Stimulated activated effector memory CD8-positive, alpha-beta T cell treated with anti-CD3 and anti-CD28 coated beads, Interleukin-12 subunit alpha, Interleukin-12 subunit beta, amount 100 ng/mL, for 72 hours (primary cell): ENCODE measurements around the gene SVOP.

Source experiments
- ATAC-seq: fragments of 150-1000 bp; cut with Tn5 transposase; 2 replicates; pipeline ENCODE4 v1.10.0; 2021
- DNase-seq, 2 donors: peaks; one replicate each; pipeline ENCODE4 v3.0.0; 2021 to 2022; ENCODE audit warnings: low spot score in 2 of 2
- H3K27ac Mint-ChIP-seq: one replicate; pipeline ENCODE4 v1.8.0; 2022; ENCODE audit warnings: mild to moderate bottlenecking, mixed read lengths
- H3K36me3 Mint-ChIP-seq: one replicate; pipeline ENCODE4 v1.8.0; 2022; ENCODE audit warnings: mild to moderate bottlenecking, mixed read lengths
- H3K4me1 Mint-ChIP-seq: one replicate; pipeline ENCODE4 v1.8.0; 2022; ENCODE audit warnings: mixed read lengths
- H3K4me3 Mint-ChIP-seq: one replicate; pipeline ENCODE4 v1.8.0; 2022; ENCODE audit warnings: mild to moderate bottlenecking, mixed read lengths
- H3K9me3 Mint-ChIP-seq: one replicate; pipeline ENCODE4 v1.8.0; 2022; ENCODE audit warnings: mixed read lengths

SVOP gene

DNA sequence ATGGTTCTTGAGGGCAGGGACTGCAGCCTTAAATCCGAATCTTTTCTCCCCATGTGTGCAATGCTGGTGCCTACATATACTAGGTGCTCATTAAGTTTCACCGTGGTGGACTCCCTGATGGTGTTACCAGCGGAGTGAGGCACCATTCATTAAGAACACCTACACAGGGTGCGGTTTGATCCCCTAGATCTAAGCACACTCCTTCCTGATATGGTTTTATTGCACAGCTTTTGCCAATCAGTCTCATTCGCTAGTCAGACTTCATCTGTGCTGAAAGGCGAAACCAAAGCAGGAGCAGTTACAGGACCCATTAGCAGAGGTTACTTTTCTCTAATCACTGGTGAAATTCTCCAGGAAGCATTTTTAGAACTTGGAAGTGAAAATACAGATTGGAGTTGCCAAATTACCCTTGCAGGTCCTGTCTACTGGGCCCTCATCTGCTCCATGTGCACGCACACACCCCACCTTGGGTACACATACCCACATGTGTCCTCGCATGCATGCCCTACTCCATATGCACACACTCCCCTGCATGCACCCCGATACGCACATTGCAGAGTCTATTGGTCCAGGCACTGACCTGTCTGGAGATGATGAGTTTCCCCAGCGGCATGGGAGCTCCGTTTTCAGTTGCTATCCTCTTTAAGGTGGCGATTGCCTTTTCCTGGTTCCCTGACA is 82.5 kb downstream of the SVOP start:
- no peak overlapping the region for H3K4me3 Mint-ChIP-seq
- no peaks in the 10 kb centered on the region for H3K4me1 Mint-ChIP-seq
- ATAC-seq, result no peak
- no peak overlapping the region for H3K27ac Mint-ChIP-seq
- H3K36me3 Mint-ChIP-seq, result no peaks in the 10 kb centered on the region
- no peak for DNase-seq
- H3K9me3 Mint-ChIP-seq, result no peaks in the 10 kb centered on the region

DNA sequence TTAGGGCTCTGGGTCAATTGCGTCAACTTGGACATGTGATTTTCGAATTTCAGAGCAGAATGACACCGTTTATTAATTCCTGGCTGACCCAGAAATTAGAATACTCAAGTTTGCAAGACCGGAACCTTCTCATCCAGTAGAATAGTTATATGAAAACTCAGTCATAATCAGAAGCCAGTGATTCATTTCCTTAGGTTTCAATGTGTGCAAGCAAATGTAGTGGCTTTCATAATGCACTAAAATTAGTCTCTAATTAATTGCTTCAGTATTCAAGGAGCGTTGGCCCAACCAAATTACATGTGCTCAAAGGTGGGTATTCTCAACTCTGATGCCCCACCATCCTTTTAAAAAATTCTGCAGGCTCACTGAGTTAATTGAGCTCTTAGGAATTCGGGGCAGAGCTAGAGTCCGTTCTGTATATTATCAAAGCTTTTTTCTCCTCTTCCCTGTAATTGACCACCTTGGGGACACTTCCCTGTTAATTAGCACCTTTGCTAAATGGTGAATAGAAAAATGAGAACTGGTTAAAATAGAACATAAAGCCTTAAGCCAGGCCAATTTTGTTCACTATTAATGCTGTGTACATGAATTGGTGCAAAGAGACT is 85.6 kb downstream of the SVOP start:
- no peak overlapping the region for H3K4me3 Mint-ChIP-seq
- H3K36me3 Mint-ChIP-seq, result no peaks in the 10 kb centered on the region
- H3K9me3 Mint-ChIP-seq, result no peaks in the 10 kb centered on the region
- no peak overlapping the region for H3K27ac Mint-ChIP-seq
- no peaks in the 10 kb centered on the region for H3K4me1 Mint-ChIP-seq
- ATAC-seq, result peak; percentile 67
- DNase-seq, result no peak

DNA sequence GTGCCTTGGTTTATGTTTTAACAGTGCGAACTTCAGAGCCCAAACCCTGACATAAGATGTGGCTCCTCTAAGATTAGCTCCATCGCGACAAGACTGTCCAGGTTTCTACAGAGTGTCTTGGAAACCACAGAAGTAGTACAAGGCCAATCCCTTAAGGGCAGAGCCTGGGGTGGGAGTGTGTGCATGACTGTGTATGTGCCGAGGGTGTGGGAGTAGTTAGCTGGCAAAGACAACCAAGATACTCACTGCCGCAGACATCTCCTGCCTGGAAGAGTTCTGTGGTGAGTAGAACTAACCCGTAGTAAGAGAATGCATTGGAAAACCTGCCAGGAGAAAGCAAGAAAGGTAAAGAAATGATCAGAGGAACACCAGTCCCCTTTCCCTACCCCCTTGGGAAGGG is 86.9 kb downstream of the SVOP start:
- no peaks in the 10 kb centered on the region for H3K36me3 Mint-ChIP-seq
- no peak overlapping the region for H3K4me3 Mint-ChIP-seq
- no peaks in the 10 kb centered on the region for H3K4me1 Mint-ChIP-seq
- no peak overlapping the region for H3K27ac Mint-ChIP-seq
- no peaks in the 10 kb centered on the region for H3K9me3 Mint-ChIP-seq
- ATAC-seq (no peak), DNase-seq (no peak)

DNA sequence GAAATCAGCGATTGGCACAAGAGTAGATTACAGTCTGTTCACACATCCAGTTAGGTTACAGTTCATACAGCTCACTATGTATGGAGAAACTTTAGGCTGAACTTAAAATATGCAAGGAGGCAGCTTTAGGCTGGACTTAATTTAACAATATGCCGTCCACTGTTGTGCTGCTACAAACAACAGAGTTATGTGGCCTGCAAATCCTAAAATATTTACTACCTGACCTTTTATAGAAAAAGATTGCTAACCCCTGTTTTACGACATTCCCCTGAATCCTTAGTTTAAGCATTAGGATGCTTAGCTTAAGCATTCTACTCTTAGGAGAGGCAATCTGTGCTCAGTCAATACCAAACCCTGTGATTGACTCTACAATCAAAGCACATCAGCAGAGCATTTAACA is 90.1 kb downstream of the SVOP start:
- no peaks in the 10 kb centered on the region for H3K36me3 Mint-ChIP-seq
- H3K4me1 Mint-ChIP-seq, result no peaks in the 10 kb centered on the region
- no peaks in the 10 kb centered on the region for H3K9me3 Mint-ChIP-seq
- no peak overlapping the region for H3K27ac Mint-ChIP-seq
- H3K4me3 Mint-ChIP-seq, result no peak overlapping the region
- no peak for DNase-seq
- ATAC-seq, result no peak

DNA sequence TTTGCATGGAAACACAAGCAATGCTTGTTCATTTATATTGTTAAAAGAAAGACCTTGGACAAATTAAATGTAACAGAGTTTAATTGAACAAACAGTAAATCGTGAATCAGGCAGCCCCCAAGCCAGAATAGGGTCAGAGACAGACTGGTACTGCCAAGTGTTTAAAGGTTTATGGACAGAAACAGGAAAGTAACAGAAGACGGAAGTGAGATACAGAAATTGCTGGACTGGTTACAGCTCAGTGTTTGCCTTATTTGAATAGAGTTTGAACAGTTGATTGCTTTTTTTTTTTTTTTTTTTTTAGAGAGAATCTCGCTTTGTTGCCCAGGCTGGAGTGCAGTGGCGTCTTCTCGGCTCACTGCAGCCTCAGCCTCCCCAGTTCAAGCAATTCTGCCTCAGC is 90.7 kb downstream of the SVOP start:
- no peak overlapping the region for H3K4me3 Mint-ChIP-seq
- H3K27ac Mint-ChIP-seq, result no peak overlapping the region
- no peaks in the 10 kb centered on the region for H3K4me1 Mint-ChIP-seq
- H3K9me3 Mint-ChIP-seq, result no peaks in the 10 kb centered on the region
- ATAC-seq (no peak), DNase-seq (no peak)
- H3K36me3 Mint-ChIP-seq, result no peaks in the 10 kb centered on the region

DNA sequence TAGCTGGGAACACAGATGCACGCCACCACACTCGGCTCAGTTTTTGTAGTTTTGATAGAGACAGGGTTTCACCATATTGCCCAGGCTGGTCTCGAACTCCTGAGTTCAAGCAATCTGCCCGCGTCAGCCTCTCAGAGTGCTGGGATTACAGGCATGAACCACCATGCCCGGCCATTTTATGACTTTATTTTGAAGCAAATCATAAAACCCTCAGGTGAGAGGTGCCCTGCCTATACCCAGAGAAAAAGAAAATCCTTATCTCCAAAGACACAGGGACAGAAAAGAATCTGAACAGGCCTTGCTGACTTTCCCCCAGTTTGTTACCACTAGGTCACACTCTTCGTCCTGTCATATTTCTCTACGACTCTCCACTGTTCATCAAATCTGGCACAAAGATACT is 92.2 kb downstream of the SVOP start:
- Mint-ChIP-seq H3K4me1 (no peaks in the 10 kb centered on the region), H3K4me3 (no peak overlapping the region), H3K36me3 (no peaks in the 10 kb centered on the region), H3K9me3 (no peaks in the 10 kb centered on the region), H3K27ac (no peak overlapping the region)
- DNase-seq, result no peak
- ATAC-seq, result no peak

DNA sequence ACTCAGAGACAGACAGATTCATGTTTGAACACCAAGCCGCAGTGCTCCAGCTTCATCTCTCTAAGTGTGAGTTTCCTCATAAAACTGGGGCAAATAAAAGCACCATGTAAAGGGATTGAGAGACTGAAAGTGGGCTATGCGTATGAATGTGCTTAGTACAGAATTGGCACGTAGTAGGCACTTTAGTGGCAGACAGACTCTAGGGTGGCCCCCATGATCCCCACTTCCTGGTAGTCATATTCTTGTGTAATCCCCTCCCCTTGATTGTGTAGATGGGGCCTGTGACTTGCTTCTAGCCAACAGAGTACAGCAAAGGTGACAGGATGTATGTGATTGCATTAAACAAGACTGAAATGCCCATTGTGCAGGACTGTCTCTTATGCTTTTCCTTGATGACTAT is 98.0 kb downstream of the SVOP start:
- H3K9me3 Mint-ChIP-seq, result no peaks in the 10 kb centered on the region
- H3K4me3 Mint-ChIP-seq, result no peak overlapping the region
- no peaks in the 10 kb centered on the region for H3K4me1 Mint-ChIP-seq
- DNase-seq (no peak), ATAC-seq (no peak)
- H3K36me3 Mint-ChIP-seq, result no peaks in the 10 kb centered on the region
- H3K27ac Mint-ChIP-seq, result no peak overlapping the region

DNA sequence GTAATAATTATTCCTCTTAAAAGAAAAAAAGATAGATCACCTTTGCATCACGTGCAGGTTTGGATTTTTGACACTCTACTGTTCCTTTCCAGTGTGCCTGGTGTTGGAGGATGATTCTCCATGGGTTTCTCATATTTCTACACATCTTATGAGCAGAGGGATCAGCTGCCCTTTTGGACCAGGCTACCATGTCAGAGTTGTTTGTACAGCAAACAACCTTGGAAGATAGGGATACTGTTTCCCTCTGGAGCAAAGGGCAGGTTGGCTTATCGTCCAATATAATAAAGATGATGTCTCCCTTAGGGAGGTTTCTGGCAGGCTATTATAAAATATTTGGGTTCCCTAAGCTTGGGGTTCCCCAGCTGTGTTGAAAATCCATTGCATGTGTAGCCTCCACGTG is 98.9 kb downstream of the SVOP start:
- no peak for ATAC-seq
- Mint-ChIP-seq H3K27ac (no peak overlapping the region), H3K4me3 (no peak overlapping the region), H3K4me1 (no peaks in the 10 kb centered on the region), H3K9me3 (no peaks in the 10 kb centered on the region), H3K36me3 (no peaks in the 10 kb centered on the region)
- no peak for DNase-seq

DNA sequence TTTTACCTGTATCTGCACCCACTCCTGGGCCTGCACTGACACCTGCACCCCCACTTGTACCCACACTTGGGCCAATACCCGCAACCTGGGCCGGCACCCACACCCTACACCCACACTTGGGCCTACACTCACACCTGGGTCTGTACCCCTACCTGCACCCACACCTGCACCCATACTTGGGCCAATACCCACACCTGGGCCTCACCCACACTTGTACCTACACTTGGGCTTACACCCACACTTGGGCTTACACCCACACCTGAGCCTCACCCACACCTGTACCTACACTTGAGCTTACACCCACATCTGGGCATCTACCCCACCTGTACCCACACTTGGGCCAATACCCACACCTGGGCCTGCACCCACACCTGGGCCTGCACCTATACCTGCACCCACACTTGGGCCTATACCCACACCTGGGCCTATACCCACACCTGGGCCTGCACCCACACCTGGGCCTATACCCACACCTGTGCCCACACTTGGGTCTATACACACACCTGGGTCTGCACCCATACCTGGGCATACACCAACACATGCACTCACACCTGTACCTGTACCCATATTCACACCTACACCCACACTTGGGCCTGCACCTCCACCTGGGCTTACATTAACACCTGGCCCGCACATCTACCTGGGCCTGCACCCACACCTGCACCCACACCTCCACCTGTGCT is 101.8 kb downstream of the SVOP start:
- Mint-ChIP-seq H3K4me1 (no peaks in the 10 kb centered on the region), H3K36me3 (no peaks in the 10 kb centered on the region)

DNA sequence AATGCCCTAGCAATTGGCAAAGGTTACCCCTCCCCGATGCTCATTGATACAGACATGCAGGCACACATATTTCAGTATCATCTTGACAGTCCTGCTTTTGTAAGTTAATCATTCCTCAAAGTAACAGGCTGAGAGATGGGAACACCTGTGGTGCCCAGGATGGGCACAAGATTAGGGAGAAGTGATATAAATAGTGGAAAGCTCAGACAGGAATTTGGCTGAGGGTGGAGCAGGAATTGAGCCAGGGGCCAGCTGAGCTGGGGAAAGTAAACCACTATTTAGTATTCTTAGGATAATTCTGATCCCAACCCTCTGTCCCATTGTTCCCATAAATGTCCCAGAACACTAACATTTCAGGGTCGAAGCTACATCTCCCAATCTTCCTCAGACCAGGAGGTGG is 102.7 kb downstream of the SVOP start:
- no peak overlapping the region for H3K4me3 Mint-ChIP-seq
- ATAC-seq (no peak), DNase-seq (no peak)
- no peaks in the 10 kb centered on the region for H3K4me1 Mint-ChIP-seq
- peak overlapping the region; percentile 27 for H3K27ac Mint-ChIP-seq
- H3K36me3 Mint-ChIP-seq, result no peaks in the 10 kb centered on the region
- H3K9me3 Mint-ChIP-seq, result no peaks in the 10 kb centered on the region

More for the DNA sequence above, 101.8 kb downstream of the SVOP start:
- H3K27ac Mint-ChIP-seq, result no peak overlapping the region
- DNase-seq, result no peak
- no peak overlapping the region for H3K4me3 Mint-ChIP-seq
- ATAC-seq, result no peak
- H3K9me3 Mint-ChIP-seq, result no peaks in the 10 kb centered on the region

DNA sequence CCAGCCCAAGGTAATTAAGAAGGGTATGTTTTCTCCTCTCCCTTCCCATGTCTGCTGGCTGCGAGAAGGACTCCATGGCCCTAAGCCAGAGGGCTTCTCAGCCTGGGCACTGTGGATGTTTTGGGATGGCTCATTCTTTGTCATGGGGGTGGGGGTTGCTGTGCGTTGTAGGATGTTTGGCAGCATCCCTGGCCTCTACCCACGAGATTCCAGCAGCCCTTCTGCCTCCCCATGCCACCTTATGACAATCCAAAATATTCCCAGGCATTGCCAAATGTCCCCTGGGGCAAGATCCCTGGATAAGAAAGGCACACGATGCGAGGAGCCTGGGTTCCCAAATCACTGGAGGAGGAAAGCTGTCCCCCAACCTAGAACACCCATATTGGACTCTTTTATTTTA is 104.5 kb downstream of the SVOP start:
- H3K4me3 Mint-ChIP-seq, result no peak overlapping the region
- no peak for DNase-seq
- H3K36me3 Mint-ChIP-seq, result no peaks in the 10 kb centered on the region
- no peaks in the 10 kb centered on the region for H3K9me3 Mint-ChIP-seq
- H3K27ac Mint-ChIP-seq, result no peak overlapping the region
- ATAC-seq, result no peak
- H3K4me1 Mint-ChIP-seq, result no peaks in the 10 kb centered on the region

DNA sequence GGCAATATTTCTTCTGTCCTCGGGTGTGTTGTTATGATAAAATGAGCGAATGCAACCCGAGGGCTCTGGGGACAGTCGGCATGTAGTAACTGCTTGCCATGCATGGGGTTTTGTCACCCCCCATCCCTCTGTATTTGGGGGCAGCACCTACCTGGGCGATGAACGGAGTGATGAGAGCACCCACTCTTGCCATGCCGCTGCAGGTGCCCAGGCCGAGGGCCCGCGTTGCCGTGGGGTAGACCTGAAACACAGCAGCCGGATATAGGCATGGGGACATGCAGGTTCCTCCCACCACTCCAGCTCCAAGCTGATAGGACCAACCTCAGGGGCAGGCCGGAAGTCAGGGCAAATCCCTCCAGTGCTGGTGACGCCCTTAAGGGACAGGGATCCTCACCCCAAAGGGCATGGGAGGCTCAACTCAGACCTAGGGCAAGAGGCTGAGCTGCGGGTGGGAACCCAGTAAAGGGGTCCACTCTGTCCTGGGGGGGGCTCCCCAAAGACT is 105.2 kb downstream of the SVOP start:
- ATAC-seq (peak; percentile 28), DNase-seq (no peak)
- H3K4me1 Mint-ChIP-seq, result no peaks in the 10 kb centered on the region
- no peaks in the 10 kb centered on the region for H3K9me3 Mint-ChIP-seq
- H3K4me3 Mint-ChIP-seq, result no peak overlapping the region
- H3K27ac Mint-ChIP-seq, result no peak overlapping the region
- no peaks in the 10 kb centered on the region for H3K36me3 Mint-ChIP-seq

DNA sequence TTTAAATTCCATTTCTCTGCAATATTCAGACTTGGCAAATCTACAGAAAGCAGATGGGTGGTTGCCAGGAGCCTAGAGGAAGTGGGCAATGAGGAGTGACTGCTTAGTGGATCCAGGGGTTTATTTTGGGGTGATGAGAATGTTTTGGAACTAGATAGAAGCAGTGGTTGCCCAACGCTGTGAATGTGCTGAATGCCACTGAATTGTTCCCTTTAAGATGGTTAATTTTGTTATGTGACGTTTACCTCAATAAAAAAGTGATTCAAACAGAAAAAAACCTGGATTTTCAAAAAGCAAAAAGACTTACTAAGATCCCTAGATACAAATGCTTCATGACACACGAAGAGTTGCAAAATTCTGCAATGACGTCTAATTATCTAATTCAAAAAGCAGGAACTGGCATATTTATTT is 106.7 kb downstream of the SVOP start:
- Mint-ChIP-seq H3K27ac (no peak overlapping the region), H3K36me3 (no peaks in the 10 kb centered on the region), H3K4me3 (no peak overlapping the region), H3K9me3 (no peaks in the 10 kb centered on the region), H3K4me1 (no peaks in the 10 kb centered on the region)
- ATAC-seq, result no peak
- DNase-seq, result no peak

DNA sequence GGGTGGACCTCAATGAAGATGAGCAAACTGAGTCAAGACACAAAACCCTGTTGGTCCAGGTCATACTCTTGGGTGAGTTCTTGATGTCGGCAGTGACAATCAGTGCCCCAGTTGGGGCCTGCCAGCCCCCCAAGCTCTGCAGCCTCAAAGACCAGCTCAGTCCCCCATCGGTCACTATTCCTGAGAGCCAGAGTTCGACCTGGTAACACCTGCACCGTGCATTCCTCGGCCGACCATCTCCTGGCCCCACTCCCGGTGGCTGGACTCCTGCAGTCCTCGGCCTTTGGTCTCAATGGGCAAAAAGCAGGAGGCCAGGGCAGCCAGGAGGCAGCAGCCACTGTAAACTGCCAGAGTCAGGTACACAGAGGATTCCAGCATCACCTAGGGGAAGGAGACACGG is 108.5 kb downstream of the SVOP start:
- ATAC-seq (no peak), DNase-seq (no peak)
- H3K4me1 Mint-ChIP-seq, result no peaks in the 10 kb centered on the region
- no peak overlapping the region for H3K4me3 Mint-ChIP-seq
- H3K36me3 Mint-ChIP-seq, result no peaks in the 10 kb centered on the region
- no peak overlapping the region for H3K27ac Mint-ChIP-seq
- no peaks in the 10 kb centered on the region for H3K9me3 Mint-ChIP-seq

DNA sequence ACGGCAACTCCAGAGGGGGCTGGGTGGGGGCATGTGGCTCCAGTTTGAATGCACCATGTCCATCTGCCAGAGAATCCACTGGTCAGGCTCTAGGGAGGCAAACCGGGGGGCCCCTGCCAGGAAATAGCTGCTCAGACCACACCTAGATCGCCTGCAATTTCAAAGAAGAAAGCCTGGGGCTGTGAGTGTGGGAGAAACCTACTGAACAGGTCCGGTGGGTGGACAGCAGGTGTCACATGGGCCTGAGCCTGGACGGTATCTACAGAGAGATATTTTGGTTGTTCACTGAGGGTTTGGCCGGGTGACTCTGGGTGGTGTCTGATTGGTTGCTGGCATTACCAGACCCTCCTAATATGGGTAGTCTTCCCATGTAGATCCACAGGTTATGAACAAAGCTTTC is 109.0 kb downstream of the SVOP start:
- H3K9me3 Mint-ChIP-seq, result no peaks in the 10 kb centered on the region
- DNase-seq, result no peak
- ATAC-seq, result no peak
- H3K4me1 Mint-ChIP-seq, result no peaks in the 10 kb centered on the region
- H3K36me3 Mint-ChIP-seq, result no peaks in the 10 kb centered on the region
- H3K27ac Mint-ChIP-seq, result no peak overlapping the region
- no peak overlapping the region for H3K4me3 Mint-ChIP-seq

DNA sequence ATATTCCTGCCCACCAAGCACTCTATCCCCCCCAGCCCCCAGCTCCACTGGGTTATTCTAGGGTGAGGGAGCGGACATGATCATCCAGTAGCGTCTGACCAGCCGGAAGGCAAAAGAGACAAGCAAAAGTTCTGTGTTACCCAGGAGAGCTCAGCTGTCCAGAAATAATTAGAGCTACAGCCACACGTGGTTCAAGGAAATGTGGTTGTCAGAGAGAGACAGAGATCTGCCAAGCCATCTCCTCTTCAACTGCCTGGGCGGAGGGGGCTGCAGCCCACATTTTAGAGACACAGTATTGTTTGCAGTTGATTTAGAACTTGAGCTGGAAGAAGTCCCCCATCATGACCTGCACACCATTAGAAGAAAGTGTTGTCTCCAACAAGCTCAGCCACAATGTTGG is 110.5 kb downstream of the SVOP start:
- no peaks in the 10 kb centered on the region for H3K9me3 Mint-ChIP-seq
- ATAC-seq (no peak), DNase-seq (no peak)

More for the DNA sequence above, 110.5 kb downstream of the SVOP start:
- Mint-ChIP-seq H3K27ac (no peak overlapping the region), H3K36me3 (no peaks in the 10 kb centered on the region), H3K4me3 (no peak overlapping the region), H3K4me1 (no peaks in the 10 kb centered on the region)
